CD4-positive, alpha-beta T cell treated with Interleukin-4 for 4 hours (primary cell): ENCODE data around the gene ELF4.
"Not testable (repeated sequence)": the region's sequence is repeated elsewhere in the genome, so short reads cannot be mapped to it uniquely, and the experiment has no call there.

Source experiments
- DNase-seq: peaks from one replicate; pipeline ENCODE4 v3.0.0-alpha.2; 2020

Gene ELF4

GRCh38 chrX:130110379-130111219 lies at the start of gene ELF4:
TSS of gene ELF4 (minus strand) at chrX:130110497. CDS start at chrX:130081330, 29,167 bp downstream.
- peak; percentile 69 for DNase-seq

DNA sequence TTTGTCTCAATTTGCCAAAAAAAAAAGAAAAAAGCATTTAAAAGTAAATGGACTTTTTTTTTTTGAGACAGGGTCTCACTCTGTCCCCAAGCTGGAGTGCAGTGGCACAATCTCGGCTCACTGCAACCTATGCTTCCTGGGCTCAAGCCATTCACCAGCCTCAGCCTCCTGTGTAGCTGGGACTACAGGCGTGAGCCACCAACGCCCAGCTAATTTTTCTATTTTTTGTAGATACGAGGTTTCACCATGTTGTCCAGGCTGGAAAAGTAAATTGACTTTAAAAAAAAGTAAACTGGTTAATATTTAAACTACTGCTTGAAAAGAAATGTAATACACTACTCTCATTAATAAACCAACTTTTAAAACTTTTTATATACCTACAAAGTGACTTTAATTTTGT lies 49.5 kb upstream of the ELF4 start:
- DNase-seq: no peak

GRCh38 chrX:130158311-130158710 lies 48.0 kb upstream of the ELF4 start:
- DNase-seq: no peak

GRCh38 chrX:130155564-130155963 lies 45.3 kb upstream of the ELF4 start:
- DNase-seq: no peak

GRCh38 chrX:130147631-130148030 lies 37.3 kb upstream of the ELF4 start:
- DNase-seq: no peak

DNA sequence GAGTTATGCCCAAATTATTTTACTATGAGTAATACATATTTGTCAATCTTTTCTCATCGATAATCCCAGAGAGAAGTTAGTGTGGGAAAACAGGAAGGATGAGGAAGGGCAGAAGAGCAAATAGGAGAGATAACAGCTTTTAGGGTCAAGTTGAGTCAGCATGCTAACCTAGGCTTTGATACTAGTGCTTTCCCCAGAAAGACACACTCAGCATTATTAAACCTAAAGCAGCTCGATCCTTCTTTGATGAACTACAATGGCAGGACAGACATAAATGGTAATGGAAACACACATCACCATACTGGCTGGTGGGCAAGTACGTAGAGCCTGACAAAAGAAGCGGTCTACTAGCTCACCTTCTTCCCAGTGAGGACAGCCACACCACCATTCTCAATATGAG lies 34.8 kb upstream of the ELF4 start:
- no peak for DNase-seq

DNA sequence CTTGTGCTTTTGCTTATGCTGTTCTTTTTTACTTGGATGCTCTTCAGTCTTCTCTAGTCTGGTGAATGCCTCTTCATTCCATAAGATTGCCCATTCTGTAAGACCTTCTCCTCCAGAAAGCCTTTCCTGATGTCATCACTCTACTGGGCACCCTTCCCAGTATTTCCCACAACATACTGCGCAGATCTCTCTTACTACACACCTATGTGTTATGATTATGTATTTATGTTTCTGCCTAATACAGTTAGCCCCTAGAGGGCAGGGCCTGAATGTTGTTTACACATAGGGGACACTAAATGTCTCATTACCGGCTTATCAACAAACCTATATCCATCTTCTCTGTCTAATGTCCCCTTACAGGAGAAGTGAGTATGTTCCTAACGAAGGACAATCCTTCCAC lies 34.2 kb upstream of the ELF4 start:
- no peak for DNase-seq

DNA sequence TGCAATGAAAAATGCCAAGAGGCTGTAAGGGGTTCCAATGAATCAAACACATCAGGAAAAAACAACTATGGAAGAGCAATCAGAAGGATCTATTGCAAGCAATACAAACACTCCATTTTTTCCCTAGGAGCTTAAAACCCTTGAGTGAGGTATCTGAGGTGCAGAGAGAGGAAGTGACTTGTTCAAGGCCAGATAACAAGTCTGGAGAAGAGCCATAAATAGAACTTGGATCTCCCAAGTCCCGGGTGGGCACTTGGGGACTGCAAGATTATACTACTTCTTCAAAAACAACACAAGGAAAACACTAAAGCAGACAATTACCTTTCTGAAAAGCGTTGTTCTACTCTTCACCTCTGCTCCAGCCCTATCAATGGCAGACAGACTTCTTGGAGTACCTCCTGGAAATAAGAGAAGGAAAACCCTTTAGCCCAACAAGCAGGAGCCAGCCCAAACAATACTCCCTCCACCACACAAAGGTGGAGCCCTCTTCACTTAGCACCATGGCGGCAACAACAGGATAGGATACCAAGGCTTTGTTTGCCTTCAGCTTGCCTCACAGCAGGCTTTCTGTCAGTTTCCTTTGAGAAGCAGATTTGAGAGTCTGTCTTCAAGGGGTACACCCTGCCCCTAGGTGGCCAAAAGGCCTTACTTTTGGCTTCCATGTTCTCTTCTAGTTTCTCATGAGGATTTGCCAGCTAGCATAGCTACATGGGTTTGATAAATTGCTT lies 29.3 kb upstream of the ELF4 start:
- no peak for DNase-seq

DNA sequence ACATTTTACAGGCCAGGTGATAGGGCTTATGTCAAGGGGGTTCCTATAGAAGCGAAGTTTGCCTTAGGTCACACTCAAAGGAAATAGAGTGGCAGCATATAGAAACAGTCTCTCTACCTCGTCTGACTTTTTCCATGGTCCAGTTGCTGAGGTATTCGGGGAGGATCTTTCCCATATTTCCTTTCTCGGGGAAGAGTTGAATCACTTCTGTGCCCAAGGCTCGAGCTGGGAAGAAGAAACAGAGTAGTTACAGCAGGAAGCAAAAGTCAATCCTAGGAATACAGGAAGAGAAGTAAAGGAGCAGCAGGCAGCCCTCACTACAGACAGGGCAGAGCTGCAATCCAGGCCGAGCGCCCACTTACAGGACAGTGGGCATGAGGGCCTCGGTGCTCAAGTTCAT lies 26.7 kb upstream of the ELF4 start:
- DNase-seq: no peak

- no peak for DNase-seq
Measured at GRCh38 chrX:130136496-130136895, 26.2 kb upstream of the ELF4 start.

GRCh38 chrX:130130990-130131389 lies 20.7 kb upstream of the ELF4 start:
- DNase-seq: no peak

- DNase-seq: no peak
Measured at GRCh38 chrX:130125091-130125874, 15.0 kb upstream of the ELF4 start.

GRCh38 chrX:130124577-130124976 lies 14.3 kb upstream of the ELF4 start:
- no peak for DNase-seq

GRCh38 chrX:130121505-130121800 lies 11.2 kb upstream of the ELF4 start:
- DNase-seq: no peak

- DNase-seq: peak; percentile 79
Measured at GRCh38 chrX:130120746-130121504, 10.6 kb upstream of the ELF4 start.

DNA sequence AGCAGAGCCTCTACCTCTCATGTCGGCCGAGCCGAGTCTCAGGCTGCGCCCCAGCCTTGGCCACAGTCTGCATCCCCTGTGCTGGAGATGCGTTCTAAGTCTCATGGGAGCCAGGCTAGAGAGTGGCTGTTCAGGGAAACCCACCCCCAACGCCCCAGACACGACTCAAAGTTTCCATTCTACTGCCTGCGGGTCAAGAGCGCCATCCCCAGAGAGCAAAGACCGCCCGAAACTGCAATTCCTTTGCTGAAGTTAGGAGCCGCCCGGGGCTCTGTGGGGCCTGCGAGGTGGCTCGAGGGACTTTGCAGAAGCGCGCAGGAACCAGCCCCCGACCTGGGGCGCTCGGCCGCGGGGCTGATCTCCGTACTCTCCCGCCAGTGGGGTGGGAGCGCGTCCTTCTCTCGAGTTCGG lies 10.0 kb upstream of the ELF4 start:
- no peak for DNase-seq

DNA sequence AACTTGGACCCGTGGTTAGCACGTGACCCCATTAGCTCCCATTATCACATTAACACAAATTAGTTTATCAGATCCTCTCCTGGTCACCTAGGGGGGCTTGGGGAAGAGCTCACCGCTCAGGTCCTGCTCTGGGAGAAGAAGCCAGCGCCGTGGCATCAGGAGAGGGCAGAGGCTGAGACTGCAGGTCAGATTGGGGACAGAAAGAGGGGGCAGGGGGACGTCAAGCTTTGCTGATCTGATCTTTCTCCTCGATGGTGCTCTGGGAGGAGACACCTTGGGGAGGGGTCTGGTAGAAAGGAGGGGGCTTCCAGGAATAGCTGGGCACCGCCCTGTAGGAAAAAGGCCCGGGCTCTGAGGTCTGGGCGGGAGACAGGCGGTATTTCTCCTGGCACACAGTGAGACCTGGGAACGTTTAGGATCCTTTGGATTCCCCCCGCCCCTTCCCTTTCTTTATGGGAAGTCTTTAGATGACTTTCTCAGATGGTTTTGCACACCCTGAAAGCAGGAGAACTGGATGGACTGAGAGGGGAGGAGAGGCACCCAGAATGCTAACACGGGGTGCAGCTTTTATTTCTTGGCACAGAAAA lies 9.1 kb upstream of the ELF4 start:
- DNase-seq: no peak

- DNase-seq: peak; percentile 54
Measured at GRCh38 chrX:130118441-130119311, 8.4 kb upstream of the ELF4 start.

DNA sequence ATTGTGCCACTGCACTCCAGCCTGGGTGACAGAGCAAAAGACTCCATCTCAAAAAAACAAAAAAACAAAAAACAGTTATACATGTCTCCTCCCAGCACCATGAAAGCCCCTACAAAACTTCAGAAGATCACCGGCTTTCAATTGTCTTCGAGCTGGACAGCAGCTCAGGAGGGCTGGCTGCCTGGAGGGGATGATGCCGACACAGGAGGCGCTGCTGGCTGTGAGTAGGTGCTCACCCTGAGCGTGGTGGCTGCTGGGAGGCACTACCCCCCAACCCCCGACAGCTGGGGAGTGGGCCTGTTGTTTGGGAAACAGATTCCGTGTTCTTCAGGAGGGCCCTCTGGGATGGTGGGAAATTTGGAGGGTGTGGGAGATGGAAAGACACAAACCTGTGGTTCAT lies 6.9 kb upstream of the ELF4 start:
- DNase-seq: no peak

DNA sequence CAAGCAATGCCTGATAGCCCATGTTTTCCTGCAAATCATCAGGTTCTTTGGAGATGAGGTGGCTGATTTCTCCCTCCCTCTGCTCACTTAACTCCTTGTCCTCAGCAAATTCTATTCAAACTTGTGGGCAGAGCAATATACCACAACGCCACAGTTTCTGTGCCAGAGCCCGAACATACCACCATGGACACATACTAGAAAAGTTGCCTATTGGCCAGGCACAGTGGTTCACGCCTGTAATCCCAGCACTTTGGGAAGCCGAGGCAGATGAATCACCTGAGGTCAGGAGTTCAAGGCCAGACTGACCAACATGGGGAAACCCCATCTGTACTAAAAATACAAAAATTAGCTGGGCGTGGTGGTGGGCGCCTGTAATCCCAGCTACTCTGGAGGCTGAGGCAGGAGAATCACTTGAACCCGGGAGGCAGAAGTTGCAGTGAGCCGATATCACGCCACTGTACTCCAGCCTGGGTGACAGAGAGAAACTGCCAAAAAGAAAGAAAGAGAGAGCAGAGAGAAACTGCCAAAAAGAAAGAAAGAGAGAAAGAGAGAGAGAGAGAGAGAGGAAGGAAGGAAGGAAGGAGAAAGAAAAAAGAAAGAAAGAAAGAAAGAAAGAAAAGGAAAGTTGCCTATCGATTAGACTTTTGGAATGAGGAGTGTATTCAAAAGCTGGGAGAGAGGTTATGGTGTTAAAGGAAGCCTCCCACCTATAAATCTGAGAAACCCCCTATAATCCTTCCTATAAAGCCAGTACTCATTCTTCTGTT lies 5.0 kb upstream of the ELF4 start:
- not testable (repeated sequence) for DNase-seq

- DNase-seq: no peak
Measured at GRCh38 chrX:130114141-130114588, 3.9 kb upstream of the ELF4 start.
